ENCODE results near the gene SRGAP2. TPM values are rescaled to one million over a fixed set of nuclear protein-coding genes. Genes with fewer than 3 reads are reported as not detected.
A peak's percentile ranks its signal among the peaks of the same experiment; 100 is the strongest.
"Not testable (repeated sequence)": the region's sequence is repeated elsewhere in the genome, so short reads cannot be mapped to it uniquely, and the experiment has no call there.

SRGAP2 gene
- 70.2 TPM for total RNA-seq
- long read RNA-seq, partial matches to known transcripts, result 6 of 29 reads
- long read RNA-seq, other reads (novel, unspliced or antisense), result 19 of 29 reads

- H3K27me3 ChIP-seq (ENCODE audit: low read depth); H3K9me3 ChIP-seq; intact Hi-C loops (cut with DNase I); H3K36me3 ChIP-seq; H3K4me1 ChIP-seq: not testable (repeated sequence)
- peak within 1 kb of the TSS; percentile 58 for H3K4me3 ChIP-seq
- peak within 1 kb of the TSS; percentile 76 for H3K27ac ChIP-seq
- ATAC-seq (peak; percentile 56 to 90), DNase-seq (peak; percentile 73)
Measured at GRCh38 chr1:206203364-206204158, at the start of gene SRGAP2. Gene SRGAP2, plus strand, starts transcription at chr1:206203541. Its CDS starts 2,430 bp downstream, at chr1:206205971.

- ATAC-seq, result peak; percentile 80 to 88
- H3K9me3 ChIP-seq; DNase-seq; H3K27me3 ChIP-seq (ENCODE audit: low read depth); H3K27ac ChIP-seq; intact Hi-C loops (cut with DNase I); H3K4me3 ChIP-seq; H3K36me3 ChIP-seq; H3K4me1 ChIP-seq: not testable (repeated sequence)
- TF ChIP-seq CTCF (IDR thresholded peaks at IDR 0.05), result peak; percentile 22
Measured at GRCh38 chr1:206167350-206168029, 35.9 kb upstream of the SRGAP2 start.

GRCh38 chr1:206169794-206170193 is 33.5 kb upstream of the SRGAP2 start:
- H3K27me3 ChIP-seq (ENCODE audit: low read depth); H3K36me3 ChIP-seq; H3K9me3 ChIP-seq; DNase-seq; intact Hi-C loops (cut with DNase I); H3K27ac ChIP-seq; H3K4me1 ChIP-seq; H3K4me3 ChIP-seq; ATAC-seq: not testable (repeated sequence)

- intact Hi-C loops (cut with DNase I), result not testable (repeated sequence)
Measured at GRCh38 chr1:206173110-206173719, 30.1 kb upstream of the SRGAP2 start.

GRCh38 chr1:206174182-206174868 is 29.0 kb upstream of the SRGAP2 start:
- H3K27me3 ChIP-seq (ENCODE audit: low read depth); H3K27ac ChIP-seq; H3K4me3 ChIP-seq; H3K36me3 ChIP-seq; H3K4me1 ChIP-seq; H3K9me3 ChIP-seq; intact Hi-C loops (cut with DNase I); DNase-seq: not testable (repeated sequence)
- ATAC-seq, result peak; percentile 55 to 61

More at GRCh38 chr1:206173110-206173719, 30.1 kb upstream of the SRGAP2 start:
- not testable (repeated sequence) for H3K4me1 ChIP-seq; H3K4me3 ChIP-seq; H3K27me3 ChIP-seq (ENCODE audit: low read depth); ATAC-seq; DNase-seq; H3K36me3 ChIP-seq; H3K9me3 ChIP-seq; H3K27ac ChIP-seq

GRCh38 chr1:206175459-206176113 is 27.8 kb upstream of the SRGAP2 start:
- DNase-seq; H3K27ac ChIP-seq; H3K36me3 ChIP-seq; H3K4me3 ChIP-seq; H3K27me3 ChIP-seq (ENCODE audit: low read depth); H3K4me1 ChIP-seq; H3K9me3 ChIP-seq; intact Hi-C loops (cut with DNase I): not testable (repeated sequence)
- peak; percentile 66 to 81 for ATAC-seq

- DNase-seq; H3K9me3 ChIP-seq; H3K4me1 ChIP-seq; H3K27me3 ChIP-seq (ENCODE audit: low read depth); H3K4me3 ChIP-seq; H3K36me3 ChIP-seq; intact Hi-C loops (cut with DNase I); H3K27ac ChIP-seq: not testable (repeated sequence)
- ATAC-seq, result peak in 1 of 2 donors; percentile 41
Measured at GRCh38 chr1:206176114-206176502, 27.2 kb upstream of the SRGAP2 start.

GRCh38 chr1:206178061-206178989 is 25.0 kb upstream of the SRGAP2 start:
- intact Hi-C loops (cut with DNase I); H3K27me3 ChIP-seq (ENCODE audit: low read depth); H3K9me3 ChIP-seq; DNase-seq; H3K4me3 ChIP-seq; H3K27ac ChIP-seq; ATAC-seq; H3K4me1 ChIP-seq; H3K36me3 ChIP-seq: not testable (repeated sequence)

GRCh38 chr1:206179666-206180065 is 23.7 kb upstream of the SRGAP2 start:
- H3K4me1 ChIP-seq; ATAC-seq; intact Hi-C loops (cut with DNase I); H3K27ac ChIP-seq; DNase-seq; H3K4me3 ChIP-seq; H3K9me3 ChIP-seq; H3K27me3 ChIP-seq (ENCODE audit: low read depth); H3K36me3 ChIP-seq: not testable (repeated sequence)

GRCh38 chr1:206182368-206183317 is 20.7 kb upstream of the SRGAP2 start:
- H3K4me1 ChIP-seq; H3K27ac ChIP-seq; H3K27me3 ChIP-seq (ENCODE audit: low read depth); intact Hi-C loops (cut with DNase I); H3K9me3 ChIP-seq; H3K36me3 ChIP-seq; H3K4me3 ChIP-seq; DNase-seq: not testable (repeated sequence)
- peak in 1 of 2 donors; percentile 70 for ATAC-seq
